Measurements from ENCODE around the gene MAD1L1.

GRCh38 chr7:2060701-2061100 lies 172.0 kb downstream of the MAD1L1 start:
- TF ChIP-seq CTCF (IDR thresholded peaks at IDR 0.05) (no peak), POLR2A (IDR thresholded peaks at IDR 0.05) (no peak)
